Loucy (cell line): ENCODE measurements around the gene NPEPL1.

ENCODE experiments used
- EZH2phosphoT487 ChIP-seq: fragments of 200-600 bp; IDR thresholded peaks from 2 replicates; pipeline ENCODE4 v1.6.1; 2018; ENCODE audit warnings: antibody characterized with exemption, mild to moderate bottlenecking, moderate library complexity, borderline replicate concordance
- TF ChIP-seq, protein P1 (sequence below): fragments of 200-600 bp; sonication (generic); conservative IDR thresholded peaks from 2 replicates; pipeline ENCODE4 v1.5.1; 2014; ENCODE audit warnings: mild to moderate bottlenecking, antibody characterized with exemption, low read length

DNA sequence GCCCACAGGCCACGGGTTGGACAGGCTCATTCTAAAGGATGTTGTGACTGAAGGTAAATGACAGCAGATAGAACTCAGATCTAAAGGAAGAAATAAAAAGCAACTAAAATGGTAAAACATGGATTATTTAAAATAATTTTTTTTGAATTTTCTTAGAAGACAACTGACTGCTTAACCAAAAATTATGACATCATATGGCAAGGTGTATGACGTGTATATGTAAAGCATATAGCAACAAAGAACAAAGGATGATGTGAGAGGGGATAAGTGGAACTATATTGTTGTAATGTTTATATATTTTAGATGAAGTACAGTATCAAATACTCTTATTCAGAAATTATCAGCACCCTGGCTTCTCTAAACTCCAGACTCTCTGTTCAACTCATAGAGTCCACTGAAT lies 38.6 kb downstream of the NPEPL1 start:
- TF ChIP-seq, protein P1, sequence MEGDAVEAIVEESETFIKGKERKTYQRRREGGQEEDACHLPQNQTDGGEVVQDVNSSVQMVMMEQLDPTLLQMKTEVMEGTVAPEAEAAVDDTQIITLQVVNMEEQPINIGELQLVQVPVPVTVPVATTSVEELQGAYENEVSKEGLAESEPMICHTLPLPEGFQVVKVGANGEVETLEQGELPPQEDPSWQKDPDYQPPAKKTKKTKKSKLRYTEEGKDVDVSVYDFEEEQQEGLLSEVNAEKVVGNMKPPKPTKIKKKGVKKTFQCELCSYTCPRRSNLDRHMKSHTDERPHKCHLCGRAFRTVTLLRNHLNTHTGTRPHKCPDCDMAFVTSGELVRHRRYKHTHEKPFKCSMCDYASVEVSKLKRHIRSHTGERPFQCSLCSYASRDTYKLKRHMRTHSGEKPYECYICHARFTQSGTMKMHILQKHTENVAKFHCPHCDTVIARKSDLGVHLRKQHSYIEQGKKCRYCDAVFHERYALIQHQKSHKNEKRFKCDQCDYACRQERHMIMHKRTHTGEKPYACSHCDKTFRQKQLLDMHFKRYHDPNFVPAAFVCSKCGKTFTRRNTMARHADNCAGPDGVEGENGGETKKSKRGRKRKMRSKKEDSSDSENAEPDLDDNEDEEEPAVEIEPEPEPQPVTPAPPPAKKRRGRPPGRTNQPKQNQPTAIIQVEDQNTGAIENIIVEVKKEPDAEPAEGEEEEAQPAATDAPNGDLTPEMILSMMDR = no peak
- no peak for TF ChIP-seq EZH2phosphoT487
